Activated CD8-positive, alpha-beta memory T cell treated with anti-CD3 and anti-CD28 coated beads for 1 hour (primary cell): Measurements from ENCODE around the gene CYP11A1.

Source experiments
- DNase-seq, 2 donors: peaks; one replicate each; pipeline ENCODE4 v3.0.0-alpha.2; 2020; ENCODE audit warnings: low read depth in 1 of 2; ENCODE audit errors: extremely low read depth in 1 of 2

CYP11A1 gene

GRCh38 chr15:74367296-74367854 is at the start of gene CYP11A1:
CYP11A1 (minus strand) TSS chr15:74367646; CDS start chr15:74367585, 61 bp downstream.
- DNase-seq = no peak

GRCh38 chr15:74417225-74417624 is 49.8 kb upstream of the CYP11A1 start:
- DNase-seq = no peak

GRCh38 chr15:74415966-74416916 is 48.8 kb upstream of the CYP11A1 start:
- DNase-seq = no peak

GRCh38 chr15:74414603-74415338 is 47.3 kb upstream of the CYP11A1 start:
- DNase-seq = no peak

GRCh38 chr15:74414081-74414580 is 46.7 kb upstream of the CYP11A1 start:
- DNase-seq = no peak

- DNase-seq = no peak
Measured at GRCh38 chr15:74413350-74414080, 46.1 kb upstream of the CYP11A1 start.

GRCh38 chr15:74412159-74412558 is 44.7 kb upstream of the CYP11A1 start:
- no peak for DNase-seq

- no peak for DNase-seq
Measured at GRCh38 chr15:74411686-74412085, 44.2 kb upstream of the CYP11A1 start.

GRCh38 chr15:74410502-74410901 is 43.1 kb upstream of the CYP11A1 start:
- no peak for DNase-seq

- no peak for DNase-seq
Measured at GRCh38 chr15:74409225-74409624, 41.8 kb upstream of the CYP11A1 start.

- no peak for DNase-seq
Measured at GRCh38 chr15:74408815-74409214, 41.4 kb upstream of the CYP11A1 start.

GRCh38 chr15:74408385-74408784 is 40.9 kb upstream of the CYP11A1 start:
- DNase-seq = no peak

GRCh38 chr15:74406992-74407705 is 39.7 kb upstream of the CYP11A1 start:
- DNase-seq = no peak

GRCh38 chr15:74406517-74406916 is 39.1 kb upstream of the CYP11A1 start:
- no peak for DNase-seq

GRCh38 chr15:74405823-74406222 is 38.4 kb upstream of the CYP11A1 start:
- no peak for DNase-seq

- DNase-seq = no peak
Measured at GRCh38 chr15:74403991-74404563, 36.6 kb upstream of the CYP11A1 start.

GRCh38 chr15:74403588-74403919 is 36.1 kb upstream of the CYP11A1 start:
- DNase-seq = no peak

GRCh38 chr15:74402873-74403587 is 35.6 kb upstream of the CYP11A1 start:
- DNase-seq = peak; percentile 45 to 51

GRCh38 chr15:74402337-74402841 is 34.9 kb upstream of the CYP11A1 start:
- no peak for DNase-seq
